Activated CD4-positive, alpha-beta T cell treated with anti-CD3 and anti-CD28 coated beads, Interleukin-2, amount 10 ng/mL, durations not matched to agents 24 days and 14 days (primary cell): Measurements from ENCODE around the gene GRIP2. TPM values are rescaled to one million over a fixed set of nuclear protein-coding genes. Genes with fewer than 3 reads are reported as not detected.

Experiments used
- DNase-seq: peaks from one replicate; pipeline ENCODE4 v3.0.0; 2022
- H3K27ac Mint-ChIP-seq: one replicate; pipeline ENCODE4 v1.8.0; 2022; ENCODE audit warnings: mild to moderate bottlenecking, mixed read lengths
- H3K27me3 Mint-ChIP-seq: one replicate; pipeline ENCODE4 v1.8.0; 2022; ENCODE audit warnings: mixed read lengths
- H3K36me3 Mint-ChIP-seq: one replicate; pipeline ENCODE4 v1.8.0; 2022; ENCODE audit warnings: low read depth, mild to moderate bottlenecking, mixed read lengths
- H3K4me1 Mint-ChIP-seq: one replicate; pipeline ENCODE4 v1.8.0; 2021; ENCODE audit warnings: mixed read lengths
- H3K4me3 Mint-ChIP-seq: one replicate; pipeline ENCODE4 v1.8.0; 2022; ENCODE audit warnings: mild to moderate bottlenecking, moderate library complexity, mixed read lengths
- H3K9me3 Mint-ChIP-seq: one replicate; pipeline ENCODE4 v1.8.0; 2021; ENCODE audit warnings: mixed read lengths
- intact Hi-C: fragments of 100-400 bp; cut with micrococcal nuclease; formaldehyde crosslinking; loops from one replicate; pipeline ENCODE4 v1.15.1; 2023
- total RNA-seq: library from RNA; stranded (reverse); gene quantifications from 2 replicates; pipeline ENCODE4 v1.2.3, GENCODE V29; 2022

GRIP2 gene
- total RNA-seq, 1 donor from 2014 or later, result not detected

GRCh38 chr3:14450506-14450905, 89.6 kb downstream of the GRIP2 start:
- intact Hi-C loops, result no loop called here

DNA sequence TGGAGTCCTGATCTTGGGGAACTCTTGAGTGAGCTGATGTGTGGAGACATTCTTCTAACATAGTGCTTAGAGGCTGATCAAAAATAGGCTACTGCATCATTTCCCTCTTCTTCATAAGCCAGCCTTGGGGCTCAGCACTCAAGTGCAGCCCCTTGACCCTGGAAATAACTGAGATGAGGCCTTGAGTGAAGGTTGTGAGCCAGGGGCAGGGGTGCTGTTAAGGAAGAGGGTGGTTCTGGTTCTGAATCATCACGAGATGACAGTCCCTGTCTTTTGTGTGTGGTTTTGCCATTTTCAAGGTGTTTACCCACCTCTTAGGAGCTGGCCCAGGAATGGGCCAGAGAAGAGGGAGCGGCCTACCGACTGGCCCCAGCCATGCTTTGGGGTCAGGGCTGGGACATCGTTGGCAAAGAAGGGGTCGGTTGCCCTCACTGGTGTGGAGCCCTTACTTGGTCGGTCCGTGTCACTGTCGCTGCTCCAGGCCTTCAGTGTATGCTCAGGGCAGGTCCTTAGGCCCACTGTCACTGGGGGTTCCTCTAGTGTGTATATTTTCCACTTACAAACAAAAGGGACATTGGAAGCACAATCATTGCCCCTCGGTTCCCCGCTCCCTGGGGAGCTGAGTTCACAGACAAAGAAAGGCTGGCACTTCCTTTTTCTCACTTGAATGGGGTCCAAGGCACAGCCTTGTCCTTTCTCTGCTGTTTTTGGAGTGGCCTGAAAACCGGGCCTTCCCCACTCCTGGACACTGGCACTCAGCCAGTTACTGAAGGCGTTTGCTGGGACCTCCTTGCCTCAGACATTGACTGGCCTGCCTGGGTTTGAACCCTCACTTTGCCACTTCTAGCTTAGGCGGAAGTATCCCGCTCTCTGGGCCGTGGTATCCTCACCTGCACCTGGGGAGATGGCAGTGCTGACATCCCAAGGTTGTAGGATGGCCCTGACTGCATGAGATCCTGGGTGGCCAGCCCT, 91.1 kb downstream of the GRIP2 start:
- Mint-ChIP-seq H3K9me3 (peaks cover 13% of the 10 kb centered on the region), H3K36me3 (peaks cover 57% of the 10 kb centered on the region), H3K27ac (peak overlapping the region; percentile 8), H3K4me3 (no peak overlapping the region), H3K4me1 (peaks cover 6% of the 10 kb centered on the region), H3K27me3 (no peaks in the 10 kb centered on the region)
- intact Hi-C loops, result no loop called here
- DNase-seq, result no peak

More at GRCh38 chr3:14450506-14450905, 89.6 kb downstream of the GRIP2 start:
- H3K27ac Mint-ChIP-seq, result no peak overlapping the region
- H3K4me1 Mint-ChIP-seq, result peaks cover 2% of the 10 kb centered on the region
- no peak for DNase-seq
- H3K4me3 Mint-ChIP-seq, result no peak overlapping the region
- H3K36me3 Mint-ChIP-seq, result peaks cover 45% of the 10 kb centered on the region
- peaks cover 13% of the 10 kb centered on the region for H3K9me3 Mint-ChIP-seq
- no peaks in the 10 kb centered on the region for H3K27me3 Mint-ChIP-seq

DNA sequence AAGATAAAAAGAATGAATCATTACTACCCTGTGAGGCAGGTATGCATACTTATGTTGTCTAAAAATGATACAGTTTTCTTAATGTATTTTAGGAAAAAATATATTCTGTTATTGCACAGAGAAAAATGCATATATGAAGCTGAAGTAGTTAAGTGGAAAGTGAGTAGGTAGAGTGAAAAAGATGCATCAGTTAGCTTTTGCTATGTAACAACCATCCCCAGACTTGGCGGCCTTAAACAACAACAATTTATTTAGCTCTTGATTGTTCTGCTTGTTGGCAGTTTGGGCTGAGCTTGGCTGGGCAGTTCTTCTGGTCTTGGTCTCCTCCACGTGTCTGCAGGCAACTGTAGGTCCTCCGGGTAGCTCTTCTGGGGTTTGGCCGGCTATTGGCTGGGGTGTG, 92.1 kb downstream of the GRIP2 start:
- Mint-ChIP-seq H3K9me3 (peaks cover 13% of the 10 kb centered on the region), H3K27ac (no peak overlapping the region), H3K36me3 (peaks cover 60% of the 10 kb centered on the region), H3K4me3 (no peak overlapping the region), H3K4me1 (peaks cover 6% of the 10 kb centered on the region), H3K27me3 (no peaks in the 10 kb centered on the region)
- DNase-seq, result no peak
- intact Hi-C loops, result no loop called here

- Mint-ChIP-seq H3K4me1 (peaks cover 8% of the 10 kb centered on the region), H3K36me3 (peaks cover 56% of the 10 kb centered on the region), H3K27me3 (no peaks in the 10 kb centered on the region), H3K27ac (no peak overlapping the region), H3K4me3 (no peak overlapping the region), H3K9me3 (peaks cover 13% of the 10 kb centered on the region)
- intact Hi-C loops, result no loop called here
- no peak for DNase-seq
Measured at GRCh38 chr3:14446988-14447570, 93.1 kb downstream of the GRIP2 start.

GRCh38 chr3:14445773-14446172, 94.4 kb downstream of the GRIP2 start:
- Mint-ChIP-seq H3K4me3 (no peak overlapping the region), H3K27me3 (no peaks in the 10 kb centered on the region), H3K36me3 (peaks cover 52% of the 10 kb centered on the region), H3K27ac (peak overlapping the region; percentile 32), H3K4me1 (peaks cover 8% of the 10 kb centered on the region), H3K9me3 (peaks cover 13% of the 10 kb centered on the region)
- DNase-seq, result no peak
- intact Hi-C loops, result no loop called here

DNA sequence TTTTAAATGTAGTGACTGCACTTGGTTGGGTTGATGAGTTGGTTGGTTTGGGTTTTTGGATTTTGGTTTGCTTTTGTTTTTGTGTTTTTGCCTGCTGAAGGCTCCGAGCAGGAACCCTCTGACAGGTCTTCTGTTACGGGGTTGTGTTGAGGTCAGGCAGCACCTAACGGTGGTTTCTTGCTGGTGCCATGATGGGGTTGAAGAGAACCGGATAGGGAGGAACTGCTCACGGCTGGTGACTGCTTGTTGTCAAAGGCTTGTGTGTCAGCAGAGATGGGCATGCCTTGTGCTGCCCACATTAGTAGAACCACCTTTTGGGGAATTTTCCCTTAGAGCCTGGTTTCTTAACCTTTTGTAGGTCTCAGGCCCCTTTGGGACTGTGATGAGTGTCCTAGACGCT, 95.8 kb downstream of the GRIP2 start:
- no peak overlapping the region for H3K27ac Mint-ChIP-seq
- H3K4me3 Mint-ChIP-seq, result no peak overlapping the region
- H3K36me3 Mint-ChIP-seq, result peaks cover 51% of the 10 kb centered on the region
- no peaks in the 10 kb centered on the region for H3K27me3 Mint-ChIP-seq
- peaks cover 19% of the 10 kb centered on the region for H3K4me1 Mint-ChIP-seq
- H3K9me3 Mint-ChIP-seq, result peaks cover 13% of the 10 kb centered on the region
- DNase-seq, result no peak
- intact Hi-C loops, result no loop called here

DNA sequence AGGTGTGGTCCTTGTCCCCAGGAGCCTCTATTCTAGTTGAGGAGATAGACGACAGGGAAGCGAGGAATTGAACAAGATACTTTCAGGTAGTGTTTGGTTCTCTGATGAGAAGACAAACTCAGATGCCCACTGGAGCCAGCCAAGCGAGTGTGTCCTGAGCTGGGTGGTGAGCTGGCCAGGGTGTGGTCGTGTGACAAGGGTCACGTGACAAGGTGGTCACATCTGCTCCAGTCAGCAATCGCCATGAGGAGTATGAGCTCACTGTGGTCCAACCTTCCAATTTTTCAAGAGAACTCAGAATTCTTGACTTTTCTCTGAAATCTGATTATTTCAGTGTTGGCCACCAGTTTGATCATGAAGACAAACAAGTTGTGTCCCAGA, 98.2 kb downstream of the GRIP2 start:
- no peak overlapping the region for H3K4me3 Mint-ChIP-seq
- H3K27me3 Mint-ChIP-seq, result no peaks in the 10 kb centered on the region
- no peak for DNase-seq
- intact Hi-C loops, result no loop called here
- H3K36me3 Mint-ChIP-seq, result peaks cover 27% of the 10 kb centered on the region
- peaks cover 3% of the 10 kb centered on the region for H3K9me3 Mint-ChIP-seq
- no peak overlapping the region for H3K27ac Mint-ChIP-seq
- H3K4me1 Mint-ChIP-seq, result peaks cover 18% of the 10 kb centered on the region

- DNase-seq, result no peak
- peaks cover 21% of the 10 kb centered on the region for H3K4me1 Mint-ChIP-seq
- H3K4me3 Mint-ChIP-seq, result no peak overlapping the region
- peaks cover 26% of the 10 kb centered on the region for H3K36me3 Mint-ChIP-seq
- H3K27ac Mint-ChIP-seq, result no peak overlapping the region
- no peaks in the 10 kb centered on the region for H3K9me3 Mint-ChIP-seq
- no peaks in the 10 kb centered on the region for H3K27me3 Mint-ChIP-seq
- intact Hi-C loops, result no loop called here
Measured at GRCh38 chr3:14441240-14441919, 98.8 kb downstream of the GRIP2 start.

- Mint-ChIP-seq H3K27ac (no peak overlapping the region), H3K36me3 (peaks cover 20% of the 10 kb centered on the region), H3K27me3 (no peaks in the 10 kb centered on the region), H3K9me3 (no peaks in the 10 kb centered on the region), H3K4me1 (peaks cover 21% of the 10 kb centered on the region), H3K4me3 (no peak overlapping the region)
- intact Hi-C loops, result no loop called here
- no peak for DNase-seq
Measured at GRCh38 chr3:14440531-14441239, 99.5 kb downstream of the GRIP2 start.

DNA sequence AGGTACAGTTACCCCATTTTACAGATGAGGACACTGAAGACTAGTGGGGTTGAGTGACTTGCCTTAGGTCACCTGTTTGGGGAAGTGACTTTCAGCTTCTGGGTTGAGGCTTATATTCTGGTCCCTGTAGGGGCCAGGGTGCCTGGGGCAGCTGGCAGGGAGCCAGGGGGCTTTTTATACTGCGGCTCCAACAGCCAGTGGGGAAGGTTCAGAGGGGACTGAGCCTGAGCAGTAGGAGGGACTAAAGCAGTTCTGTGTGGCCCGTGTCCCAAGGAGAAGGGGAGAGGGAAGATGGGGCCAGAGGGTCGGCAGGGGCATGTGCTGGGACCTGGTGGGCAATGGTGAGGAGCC, 100.0 kb downstream of the GRIP2 start:
- Mint-ChIP-seq H3K27ac (no peak overlapping the region), H3K27me3 (no peaks in the 10 kb centered on the region)
- intact Hi-C loops, result no loop called here

GRCh38 chr3:14439501-14440167, 100.5 kb downstream of the GRIP2 start:
- Mint-ChIP-seq H3K4me3 (no peak overlapping the region), H3K27ac (peak overlapping the region; percentile 39), H3K36me3 (peaks cover 15% of the 10 kb centered on the region), H3K9me3 (no peaks in the 10 kb centered on the region), H3K4me1 (peaks cover 26% of the 10 kb centered on the region), H3K27me3 (no peaks in the 10 kb centered on the region)
- intact Hi-C loops, result loop anchor here (10.0 kb wide), 1 partner anchor 545 kb away; no protein-coding TSS in a partner anchor
- no peak for DNase-seq

More for the DNA sequence above, 100.0 kb downstream of the GRIP2 start:
- DNase-seq, result no peak
- no peaks in the 10 kb centered on the region for H3K9me3 Mint-ChIP-seq
- H3K4me3 Mint-ChIP-seq, result no peak overlapping the region
- H3K4me1 Mint-ChIP-seq, result peaks cover 21% of the 10 kb centered on the region
- peaks cover 15% of the 10 kb centered on the region for H3K36me3 Mint-ChIP-seq
